HG03025 (cell line): Measurements from ENCODE around the gene JCHAIN.
A peak's percentile ranks its signal among the peaks of the same experiment; 100 is the strongest.
"Not testable (repeated sequence)": the region's sequence is repeated elsewhere in the genome, so short reads cannot be mapped to it uniquely, and the experiment has no call there.

Experiments used
- ATAC-seq: cut with Tn5 transposase; IDR thresholded peaks from one replicate; pipeline ENCODE4 v1.9.1; 2021; ENCODE audit warnings: mild to moderate bottlenecking, moderate library complexity; ENCODE audit not compliant: unreplicated experiment, low FRiP score

Gene JCHAIN

DNA sequence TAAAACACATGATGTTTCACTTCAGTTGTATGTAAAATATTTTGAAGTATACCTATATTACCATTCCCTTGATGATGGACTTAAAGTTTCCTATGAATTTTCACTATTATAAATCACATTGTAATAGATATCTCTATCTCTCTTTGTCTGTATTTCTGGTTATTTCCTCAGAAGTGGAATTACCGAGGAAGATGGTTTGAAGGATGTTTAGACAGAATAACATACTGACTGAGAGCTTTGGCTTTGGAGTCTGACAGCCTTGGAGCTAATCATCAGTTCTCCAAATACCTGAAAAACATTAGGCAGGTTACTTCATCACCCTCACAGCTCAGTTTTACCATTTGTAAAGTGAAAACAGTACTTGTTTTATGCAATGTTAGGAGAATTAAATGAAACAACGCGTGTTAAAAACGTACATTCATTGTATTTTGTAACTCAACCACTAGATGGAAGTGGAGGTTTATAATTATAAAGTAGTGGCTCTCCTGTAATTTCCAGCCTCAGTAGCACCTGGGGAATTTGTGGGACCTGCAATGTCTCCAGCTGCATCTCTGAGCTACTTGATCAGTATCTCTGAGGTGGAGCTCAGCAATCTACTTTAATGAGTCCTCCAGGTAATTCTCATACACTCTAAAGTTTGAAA lies 14.3 kb downstream of the JCHAIN start:
- ATAC-seq = no peak

GRCh38 chr4:70650741-70651140 lies 15.6 kb downstream of the JCHAIN start:
- not testable (repeated sequence) for ATAC-seq

- no peak for ATAC-seq
These were observed 26.1 kb downstream of the JCHAIN start for GRCh38 chr4:70640192-70640591.

DNA sequence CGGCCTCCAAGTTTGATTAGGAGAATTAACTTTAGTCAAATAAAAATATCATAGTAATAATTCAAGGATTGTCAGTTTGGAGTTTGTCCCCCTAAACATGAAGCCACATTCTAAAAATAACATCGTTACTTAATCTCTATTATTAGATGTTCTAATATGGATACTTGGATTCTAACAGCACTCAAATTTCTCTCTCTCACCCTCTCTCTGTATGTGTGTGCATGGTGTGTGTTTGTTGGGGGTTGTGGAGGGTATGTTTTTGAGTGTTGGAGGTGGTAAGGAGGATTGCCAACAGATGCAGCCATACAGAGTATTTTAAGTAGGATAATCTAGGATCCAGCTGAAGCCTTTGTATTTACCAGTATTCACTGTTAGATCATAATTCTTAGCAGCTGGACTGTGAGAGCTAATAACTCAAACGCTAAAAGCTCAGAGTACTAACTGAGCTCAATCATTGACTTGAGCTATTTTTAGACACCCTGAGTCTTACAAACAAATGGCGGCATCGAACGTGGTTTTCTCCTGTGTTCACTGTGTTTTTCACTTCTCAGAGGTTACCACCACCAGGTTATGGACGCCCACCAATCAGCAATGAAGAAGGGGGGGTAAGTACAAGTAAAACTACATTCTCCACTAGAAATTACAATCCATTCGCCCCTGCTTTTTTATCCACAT lies 28.9 kb downstream of the JCHAIN start:
- no peak for ATAC-seq

DNA sequence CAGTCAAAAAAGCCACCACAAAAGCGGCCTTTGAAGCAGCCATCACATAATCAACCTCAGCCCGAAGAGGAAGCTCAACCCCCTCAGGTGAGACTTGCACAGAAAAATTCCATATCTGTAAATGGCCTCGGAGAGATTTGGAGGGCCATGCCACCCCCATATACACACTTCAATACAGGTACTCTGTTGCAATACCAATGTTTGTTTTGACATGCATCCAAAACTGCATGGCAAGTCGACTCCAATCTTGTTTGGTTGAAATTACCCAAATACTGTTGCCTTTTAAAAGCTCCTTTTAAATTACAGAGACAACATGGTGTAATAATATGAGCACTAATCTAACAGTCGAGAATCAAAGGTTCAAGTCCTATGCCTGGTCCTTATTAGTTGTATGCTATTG lies 31.8 kb downstream of the JCHAIN start:
- ATAC-seq = no peak

DNA sequence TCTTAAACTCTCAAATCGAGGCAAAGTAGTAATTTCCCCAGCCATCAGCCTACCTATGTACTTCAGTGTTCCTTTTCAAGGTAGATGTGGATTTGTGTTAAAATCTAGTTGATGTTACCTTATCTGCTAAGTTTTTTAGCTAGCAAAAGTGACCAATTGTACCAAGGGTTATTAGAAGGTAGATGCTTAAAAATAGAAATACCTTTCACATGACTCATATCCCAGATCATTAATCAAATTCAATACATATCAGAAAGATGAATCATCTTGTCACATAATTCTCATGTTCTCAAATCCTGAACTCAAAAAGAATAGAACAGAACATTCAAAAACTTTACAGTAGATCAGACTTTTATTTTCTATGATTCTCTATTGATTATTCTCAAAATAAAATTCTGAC lies 34.3 kb downstream of the JCHAIN start:
- ATAC-seq = no peak

DNA sequence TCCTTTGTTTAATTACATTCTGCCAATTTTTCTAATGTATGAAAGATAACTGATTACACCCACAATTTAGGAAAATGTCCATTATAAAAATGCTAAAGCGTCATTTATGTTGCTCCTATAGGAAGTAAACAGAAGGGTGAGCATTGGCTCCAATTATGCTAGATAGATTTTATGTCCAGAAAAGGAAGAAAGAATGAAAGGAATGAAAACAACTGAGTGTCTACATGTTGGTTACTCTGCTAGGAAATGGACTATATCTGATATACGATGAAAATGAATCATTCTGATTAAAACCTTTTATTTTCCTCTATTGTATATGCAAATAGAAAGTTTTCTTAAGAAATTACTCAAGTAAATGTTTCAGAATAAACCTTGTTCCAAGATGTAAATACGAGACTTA lies 36.1 kb downstream of the JCHAIN start:
- ATAC-seq = no peak

- ATAC-seq = peak; percentile 66
These were observed 36.7 kb downstream of the JCHAIN start for GRCh38 chr4:70629469-70630090.

- ATAC-seq = no peak
These were observed 37.9 kb downstream of the JCHAIN start, which contains the start of gene ENAM for GRCh38 chr4:70628444-70628843. Gene ENAM (plus strand): TSS chr4:70628744. CDS start chr4:70629501, 757 bp downstream.

- ATAC-seq = no peak
These were observed 38.7 kb downstream of the JCHAIN start for GRCh38 chr4:70627620-70628019.

GRCh38 chr4:70624226-70624793 lies 42.0 kb downstream of the JCHAIN start:
- ATAC-seq = no peak

DNA sequence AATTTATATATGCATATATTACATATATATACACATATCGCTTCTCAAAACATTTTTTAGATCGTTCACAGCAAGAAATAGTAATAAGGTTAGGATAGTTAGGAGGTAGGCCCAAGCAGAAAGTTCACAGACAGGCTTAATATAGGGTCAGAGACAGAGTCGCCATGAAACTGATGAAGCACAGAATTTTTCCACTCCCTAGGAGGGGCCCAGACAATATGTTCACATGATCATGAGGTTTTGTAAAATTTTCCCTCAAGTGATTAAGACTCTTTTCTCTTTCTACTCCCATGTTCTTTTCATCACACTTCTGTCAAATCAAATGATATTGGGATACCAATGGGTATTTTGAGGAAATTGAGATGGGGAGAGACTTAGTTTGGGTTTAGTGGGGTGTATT lies 43.0 kb downstream of the JCHAIN start:
- no peak for ATAC-seq

DNA sequence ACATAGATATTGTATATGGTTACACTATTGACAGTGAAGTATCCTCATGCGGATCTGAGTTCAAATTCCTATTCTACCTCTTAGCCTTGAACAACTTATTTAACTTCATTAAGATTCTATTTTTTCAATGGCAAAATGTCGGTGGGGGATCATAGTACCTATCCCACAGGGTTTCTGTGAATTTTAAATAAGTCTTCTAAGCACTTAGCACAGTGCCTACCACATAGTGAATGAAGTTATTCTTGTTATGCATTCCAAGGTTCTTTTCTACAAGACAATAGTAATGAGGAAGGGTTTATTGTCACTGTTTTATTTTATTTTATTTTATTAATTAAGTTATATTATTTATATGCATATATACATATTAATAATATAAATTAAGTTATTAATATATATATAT lies 46.5 kb downstream of the JCHAIN start:
- no peak for ATAC-seq

GRCh38 chr4:70619288-70619687 lies 47.0 kb downstream of the JCHAIN start:
- no peak for ATAC-seq

DNA sequence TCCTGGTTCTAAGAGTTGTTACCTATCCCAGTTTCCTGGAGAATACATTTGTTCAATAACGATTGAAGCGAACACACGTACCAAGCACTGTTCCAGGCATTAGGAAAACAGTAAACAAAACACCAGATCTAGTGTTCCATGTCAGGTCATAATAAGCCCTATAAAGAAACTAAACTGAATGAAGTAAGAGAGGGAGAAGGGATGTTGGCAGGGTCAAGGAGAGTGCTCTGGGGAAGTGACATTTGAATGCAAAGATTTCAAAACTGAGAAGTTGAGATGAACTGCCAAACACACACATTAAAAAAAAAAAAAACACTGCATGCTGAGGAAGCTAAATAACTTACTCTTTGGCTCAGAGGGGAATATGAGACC lies 52.1 kb downstream of the JCHAIN start:
- peak; percentile 23 for ATAC-seq

GRCh38 chr4:70613306-70614183 lies 52.8 kb downstream of the JCHAIN start:
- peak; percentile 44 for ATAC-seq

DNA sequence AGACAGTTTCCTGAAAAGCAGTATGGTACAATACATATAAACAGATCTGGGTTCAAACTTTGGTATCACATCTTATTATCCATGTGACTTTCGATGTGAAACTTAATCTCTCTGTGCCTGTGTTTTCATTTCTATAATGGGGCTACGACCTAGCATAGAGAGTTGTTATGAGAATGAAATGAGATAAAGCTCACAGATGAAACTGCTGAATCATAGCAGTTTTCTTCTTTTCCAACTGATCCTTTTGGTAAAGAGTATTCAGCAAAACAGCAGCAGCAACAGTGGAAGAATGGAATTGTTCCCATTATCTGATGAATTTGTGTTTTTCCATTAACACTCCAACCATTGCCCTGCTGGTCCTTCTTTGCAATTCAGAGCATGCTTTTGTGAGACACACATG lies 58.0 kb downstream of the JCHAIN start:
- ATAC-seq = no peak

DNA sequence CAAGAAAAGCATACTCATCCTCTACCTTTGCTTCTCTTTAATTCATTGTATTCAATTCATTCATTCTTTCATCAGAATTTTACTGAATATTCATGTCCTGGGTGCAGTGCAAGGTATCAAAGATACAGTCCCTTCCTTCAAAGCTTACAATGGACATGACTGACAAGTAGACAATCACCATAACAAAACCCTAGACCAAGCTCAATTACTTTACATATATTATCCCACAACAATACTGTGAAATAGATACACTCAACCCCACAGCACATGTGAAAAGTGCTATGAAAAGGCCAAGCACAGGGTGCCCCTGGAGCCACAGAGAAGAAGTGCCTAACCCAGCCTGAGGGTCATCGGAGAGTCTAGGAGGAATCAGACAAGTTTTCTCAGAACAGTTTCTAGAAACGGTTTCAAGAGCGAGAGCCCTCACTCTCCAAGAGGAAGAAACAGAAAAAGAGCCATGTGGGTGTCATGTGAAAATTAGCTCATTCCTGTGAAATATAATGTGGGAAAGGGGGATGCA lies 58.9 kb downstream of the JCHAIN start:
- ATAC-seq = no peak

- ATAC-seq = no peak
These were observed 59.8 kb downstream of the JCHAIN start for GRCh38 chr4:70606459-70606858.
